ENCODE data around the gene LIN28B. TPM values are rescaled to one million over a fixed set of nuclear protein-coding genes. Genes with fewer than 3 reads are reported as not detected.

Gene LIN28B, protein sequence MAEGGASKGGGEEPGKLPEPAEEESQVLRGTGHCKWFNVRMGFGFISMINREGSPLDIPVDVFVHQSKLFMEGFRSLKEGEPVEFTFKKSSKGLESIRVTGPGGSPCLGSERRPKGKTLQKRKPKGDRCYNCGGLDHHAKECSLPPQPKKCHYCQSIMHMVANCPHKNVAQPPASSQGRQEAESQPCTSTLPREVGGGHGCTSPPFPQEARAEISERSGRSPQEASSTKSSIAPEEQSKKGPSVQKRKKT
- total RNA-seq (2021) (21.6 and 21.7 TPM in 2 replicates), Bru-seq, nascent RNA (percentile 83 among the genes with signal in this experiment), BruChase-seq, experiment 1, labeled RNA remaining after a 2-hour chase (percentile 80 among the genes with signal in this experiment), BruChase-seq, experiment 2, labeled RNA remaining after a 6-hour chase (percentile 75 among the genes with signal in this experiment)
- long read RNA-seq, full-length matches to known transcripts, result 17 of 41 reads
- long read RNA-seq, partial matches to known transcripts, result 2 of 41 reads
- long read RNA-seq, other reads (novel, unspliced or antisense), result 22 of 41 reads

DNA sequence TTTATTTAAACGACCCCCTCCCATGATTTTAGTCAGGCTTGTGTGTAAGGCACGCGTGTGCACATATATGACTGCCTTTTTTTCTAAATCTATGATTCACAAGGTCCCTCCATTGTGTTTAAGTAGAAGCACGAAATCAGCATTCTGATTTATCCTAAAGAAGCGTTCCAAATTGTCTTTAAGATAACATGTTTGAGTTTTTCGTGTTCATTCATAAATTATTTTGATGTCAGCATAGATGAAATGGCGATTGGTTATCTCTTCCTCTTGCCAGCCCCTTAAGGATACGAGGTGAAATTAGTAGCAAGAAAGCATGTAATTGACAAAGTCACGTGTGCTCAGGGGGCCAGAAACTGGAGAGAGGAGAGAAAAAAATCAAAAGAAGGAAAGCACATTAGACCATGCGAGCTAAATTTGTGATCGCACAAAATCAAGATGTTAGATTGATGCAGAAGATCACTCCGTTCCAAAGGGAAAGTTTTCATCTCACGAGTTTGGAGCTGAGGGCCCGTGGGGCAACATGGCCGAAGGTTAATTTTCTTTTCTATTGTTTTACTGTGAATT lies at the start of gene LIN28B:
Gene LIN28B, plus strand, starts transcription at position 377 of the 564 bp plus-strand sequence. Its CDS starts 144 bp downstream, at position 521.
- TF ChIP-seq, protein P1, sequence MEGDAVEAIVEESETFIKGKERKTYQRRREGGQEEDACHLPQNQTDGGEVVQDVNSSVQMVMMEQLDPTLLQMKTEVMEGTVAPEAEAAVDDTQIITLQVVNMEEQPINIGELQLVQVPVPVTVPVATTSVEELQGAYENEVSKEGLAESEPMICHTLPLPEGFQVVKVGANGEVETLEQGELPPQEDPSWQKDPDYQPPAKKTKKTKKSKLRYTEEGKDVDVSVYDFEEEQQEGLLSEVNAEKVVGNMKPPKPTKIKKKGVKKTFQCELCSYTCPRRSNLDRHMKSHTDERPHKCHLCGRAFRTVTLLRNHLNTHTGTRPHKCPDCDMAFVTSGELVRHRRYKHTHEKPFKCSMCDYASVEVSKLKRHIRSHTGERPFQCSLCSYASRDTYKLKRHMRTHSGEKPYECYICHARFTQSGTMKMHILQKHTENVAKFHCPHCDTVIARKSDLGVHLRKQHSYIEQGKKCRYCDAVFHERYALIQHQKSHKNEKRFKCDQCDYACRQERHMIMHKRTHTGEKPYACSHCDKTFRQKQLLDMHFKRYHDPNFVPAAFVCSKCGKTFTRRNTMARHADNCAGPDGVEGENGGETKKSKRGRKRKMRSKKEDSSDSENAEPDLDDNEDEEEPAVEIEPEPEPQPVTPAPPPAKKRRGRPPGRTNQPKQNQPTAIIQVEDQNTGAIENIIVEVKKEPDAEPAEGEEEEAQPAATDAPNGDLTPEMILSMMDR (conservative IDR thresholded peaks at IDR 0.05; ENCODE audit: low read depth, low read length), result no peak
- TF ChIP-seq EZH2 (IDR thresholded peaks at IDR 0.05; ENCODE audit: borderline replicate concordance, low read depth, low read length, poor library complexity, severe bottlenecking), result no peak
- peak; percentile 77 for DNase-seq (ENCODE audit: low spot score)
- H3K4me1 ChIP-seq (ENCODE audit: insufficient read depth, low read length, poor library complexity, severe bottlenecking), result peaks cover 10% of the 10 kb centered on the region
- peaks cover 57% of the 10 kb centered on the region for H3K27me3 ChIP-seq (replicated peaks; ENCODE audit: insufficient read depth, low read depth, low read length, poor library complexity)
- H3K9me3 ChIP-seq (ENCODE audit: low read depth, low read length, poor library complexity, severe bottlenecking), result no peaks in the 10 kb centered on the region
- intact Hi-C loops (cut with micrococcal nuclease; ENCODE audit: unreplicated experiment), result no loop called here
- no peaks in the 10 kb centered on the region for H3K36me3 ChIP-seq (ENCODE audit: insufficient read depth, low read length, poor library complexity, severe bottlenecking)
- CTCF ChIA-PET, result no interaction called here
- BruUV-seq (replicated peaks), result no TSS peak
- POLR2A ChIA-PET (ENCODE audit: low non-redundant PET), result no interaction called here
- peak within 1 kb of the TSS; percentile 56 for H3K4me3 ChIP-seq (ENCODE audit: low read depth, low read length, poor library complexity, severe bottlenecking)
- peak within 1 kb of the TSS; percentile 81 for H3K27ac ChIP-seq (ENCODE audit: low read depth, low read length, poor library complexity, severe bottlenecking)

DNA sequence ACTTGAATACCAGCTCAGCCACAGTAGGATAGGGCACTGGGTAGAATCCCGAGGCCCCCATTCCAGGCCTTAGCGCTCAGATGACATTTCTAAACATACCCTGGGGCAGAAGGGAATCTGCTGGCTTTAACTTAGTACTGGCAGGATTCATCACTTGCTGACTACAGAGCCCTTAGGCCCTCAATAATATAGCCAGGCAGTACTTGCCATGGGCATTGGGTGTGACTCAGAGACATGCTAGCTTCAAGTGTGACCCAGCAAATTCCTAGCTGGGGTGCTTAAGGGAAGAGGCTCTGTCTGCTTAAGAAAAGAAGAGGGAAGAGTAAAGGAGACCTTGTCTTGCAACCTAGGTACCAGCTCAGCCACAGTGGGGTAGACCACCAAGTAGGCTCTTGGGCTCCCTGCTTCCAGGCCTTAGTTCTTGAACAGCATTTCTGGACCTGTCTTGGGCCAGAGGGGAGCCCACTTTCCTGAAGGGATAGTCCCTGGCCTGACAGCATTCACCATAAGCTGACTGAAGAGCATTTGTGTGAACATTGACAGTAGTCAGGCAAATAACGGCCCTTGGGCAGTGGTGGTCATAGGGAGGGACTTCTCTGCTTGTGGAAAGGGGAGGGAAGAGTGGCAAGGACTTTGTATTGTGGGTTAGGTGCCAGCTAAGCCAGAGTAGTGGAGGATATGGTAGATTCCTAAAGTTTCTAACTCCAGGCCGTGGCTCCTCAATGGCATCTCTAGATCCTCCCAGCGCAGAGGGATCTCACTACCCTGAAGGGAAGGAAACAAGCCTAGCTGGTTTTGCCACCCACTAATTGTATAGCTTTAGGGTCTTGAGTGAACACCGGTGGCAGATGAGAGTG lies 48.6 kb upstream of the LIN28B start:
- POLR2A ChIA-PET (ENCODE audit: low non-redundant PET), result no interaction called here
- CTCF ChIA-PET, result no interaction called here
- no TSS peak for BruUV-seq (replicated peaks)
- no peaks in the 10 kb centered on the region for H3K36me3 ChIP-seq (ENCODE audit: insufficient read depth, low read length, poor library complexity, severe bottlenecking)
- no peak for DNase-seq (ENCODE audit: low spot score)
- H3K27ac ChIP-seq (ENCODE audit: low read depth, low read length, poor library complexity, severe bottlenecking), result no peak overlapping the region
- no peak overlapping the region for H3K4me3 ChIP-seq (ENCODE audit: low read depth, low read length, poor library complexity, severe bottlenecking)
- no peaks in the 10 kb centered on the region for H3K9me3 ChIP-seq (ENCODE audit: low read depth, low read length, poor library complexity, severe bottlenecking)
- H3K4me1 ChIP-seq (ENCODE audit: insufficient read depth, low read length, poor library complexity, severe bottlenecking), result no peaks in the 10 kb centered on the region
- intact Hi-C loops (cut with micrococcal nuclease; ENCODE audit: unreplicated experiment), result no loop called here
- TF ChIP-seq, protein P1 (conservative IDR thresholded peaks at IDR 0.05; ENCODE audit: low read depth, low read length), result no peak
- no peak for TF ChIP-seq EZH2 (IDR thresholded peaks at IDR 0.05; ENCODE audit: borderline replicate concordance, low read depth, low read length, poor library complexity, severe bottlenecking)
- H3K27me3 ChIP-seq (replicated peaks; ENCODE audit: insufficient read depth, low read depth, low read length, poor library complexity), result no peaks in the 10 kb centered on the region

DNA sequence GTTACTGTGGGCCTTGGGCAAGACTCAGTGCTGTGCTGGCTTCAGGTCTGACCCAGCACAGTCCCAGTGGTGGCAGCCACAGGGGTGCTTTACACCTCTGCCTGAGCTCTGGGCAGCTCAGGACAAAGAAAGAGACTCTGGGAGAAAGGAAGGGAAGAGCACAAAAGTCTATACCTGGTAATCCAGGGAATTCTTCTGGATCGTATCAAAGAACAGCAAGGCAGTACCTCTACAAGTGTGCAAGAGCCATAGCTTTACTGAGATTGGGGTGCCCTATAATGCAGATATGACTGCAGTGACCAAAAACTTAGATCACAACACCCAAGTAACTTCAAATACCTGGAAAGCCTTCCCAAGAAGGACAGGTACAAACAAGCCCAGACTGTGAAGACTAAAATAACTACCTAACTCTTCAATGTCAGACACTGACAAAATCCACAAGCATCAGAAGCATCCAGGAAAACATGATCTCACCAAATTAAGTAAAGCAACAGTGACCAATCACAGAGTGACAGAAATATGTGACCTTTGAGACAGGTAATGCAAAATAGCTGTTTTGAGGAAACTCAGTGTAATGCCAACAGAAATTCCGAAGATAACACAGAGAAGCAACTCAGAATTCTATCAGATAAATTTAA lies 47.9 kb upstream of the LIN28B start:
- H3K9me3 ChIP-seq (ENCODE audit: low read depth, low read length, poor library complexity, severe bottlenecking), result no peaks in the 10 kb centered on the region
- no peaks in the 10 kb centered on the region for H3K36me3 ChIP-seq (ENCODE audit: insufficient read depth, low read length, poor library complexity, severe bottlenecking)
- no peak for TF ChIP-seq EZH2 (IDR thresholded peaks at IDR 0.05; ENCODE audit: borderline replicate concordance, low read depth, low read length, poor library complexity, severe bottlenecking)
- TF ChIP-seq, protein P1 (conservative IDR thresholded peaks at IDR 0.05; ENCODE audit: low read depth, low read length), result no peak
- POLR2A ChIA-PET (ENCODE audit: low non-redundant PET), result no interaction called here
- H3K4me3 ChIP-seq (ENCODE audit: low read depth, low read length, poor library complexity, severe bottlenecking), result no peak overlapping the region
- H3K27ac ChIP-seq (ENCODE audit: low read depth, low read length, poor library complexity, severe bottlenecking), result no peak overlapping the region
- CTCF ChIA-PET, result no interaction called here
- DNase-seq (ENCODE audit: low spot score), result no peak
- BruUV-seq (replicated peaks), result no TSS peak
- intact Hi-C loops (cut with micrococcal nuclease; ENCODE audit: unreplicated experiment), result no loop called here
- no peaks in the 10 kb centered on the region for H3K4me1 ChIP-seq (ENCODE audit: insufficient read depth, low read length, poor library complexity, severe bottlenecking)
- no peaks in the 10 kb centered on the region for H3K27me3 ChIP-seq (replicated peaks; ENCODE audit: insufficient read depth, low read depth, low read length, poor library complexity)
